ENCODE measurements around the gene FBXO48.

The FBXO48 gene

DNA sequence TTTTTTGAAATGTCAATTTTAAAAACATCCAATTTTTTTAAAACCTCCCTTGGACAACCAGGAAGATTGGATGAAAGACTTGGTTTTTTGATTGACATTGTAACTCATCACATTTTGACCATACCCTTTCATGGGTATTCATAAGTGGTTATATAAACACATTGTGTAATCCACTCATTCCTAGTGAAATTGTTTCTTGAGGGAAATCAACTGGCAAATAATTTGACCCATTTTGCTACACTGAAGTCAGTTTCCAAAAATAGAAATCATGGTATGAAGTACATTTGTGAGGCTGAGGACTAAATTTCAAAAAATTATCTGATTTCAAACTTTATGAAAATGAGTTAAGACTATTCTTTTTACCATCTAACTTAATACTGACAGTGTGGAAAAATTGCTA, 31.5 kb downstream of the FBXO48 start:
- no peak for DNase-seq (ENCODE audit: low read depth)

DNA sequence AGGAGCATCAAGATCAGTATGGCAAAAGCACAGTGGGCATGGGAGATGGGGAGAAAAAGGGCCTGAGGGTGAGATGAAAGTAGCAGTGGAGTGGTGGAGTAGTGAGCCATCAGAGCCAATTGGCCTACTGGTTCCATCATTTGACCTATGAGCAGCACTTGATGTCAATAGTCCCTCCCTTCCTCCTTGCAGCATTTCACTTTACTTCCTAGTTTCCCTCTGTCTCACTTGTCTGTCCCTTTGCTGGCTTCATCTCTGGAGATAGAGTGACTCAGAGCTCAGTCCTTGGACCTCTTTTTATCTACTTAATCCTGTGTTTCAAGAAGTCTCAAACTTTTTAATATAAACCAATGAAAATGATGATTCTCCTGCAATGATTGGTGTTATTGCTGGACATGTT, 32.1 kb downstream of the FBXO48 start:
- no peak for DNase-seq (ENCODE audit: low read depth)

DNA sequence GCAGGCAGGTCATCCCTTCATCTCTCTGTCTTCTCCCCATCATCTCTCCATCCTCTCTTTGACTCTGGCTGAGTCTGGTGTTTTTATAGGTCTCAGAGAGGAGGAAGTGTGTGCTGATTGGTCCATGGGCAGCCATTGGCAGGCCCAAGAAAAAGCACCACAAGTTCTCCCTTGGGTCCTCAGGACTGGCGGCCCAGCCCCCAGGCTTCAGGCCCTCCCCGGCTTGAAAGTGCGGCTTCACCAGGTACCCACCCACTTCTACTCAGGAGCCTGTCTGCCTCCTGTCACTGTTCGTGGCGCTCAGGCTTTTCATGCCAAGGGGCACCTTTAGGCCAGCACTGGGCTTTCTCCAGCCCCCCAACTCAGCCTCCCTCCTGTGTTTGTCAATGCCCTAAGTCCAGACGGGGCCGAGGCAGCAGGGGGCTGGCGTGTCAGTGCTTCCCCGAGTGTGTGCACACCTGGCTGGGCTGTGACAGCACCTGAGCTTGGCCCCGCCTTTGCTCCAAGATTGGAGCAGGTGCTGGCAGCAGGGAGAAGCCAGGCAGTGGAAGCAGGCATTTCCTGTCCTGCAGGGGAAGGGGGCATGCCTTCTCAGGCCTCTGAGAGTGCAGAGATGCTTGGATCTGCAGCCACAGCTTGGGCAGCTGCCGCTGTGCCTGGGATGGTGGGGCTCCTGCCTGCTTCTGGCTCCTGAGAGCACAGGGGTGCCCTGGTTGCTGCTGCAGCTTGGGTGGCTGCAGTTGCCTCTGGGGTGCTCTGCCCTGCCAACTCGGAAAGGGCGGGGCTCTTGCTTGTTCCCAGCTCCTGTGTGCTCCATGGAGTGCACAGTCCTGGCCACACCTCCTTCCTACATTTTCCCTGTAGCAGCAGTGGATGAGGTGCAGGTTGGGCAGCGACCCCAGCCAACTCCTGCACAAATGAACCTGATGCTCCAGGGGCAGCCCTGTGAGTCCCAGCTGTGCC, 34.1 kb downstream of the FBXO48 start:
- no peak for DNase-seq (ENCODE audit: low read depth)

- DNase-seq (ENCODE audit: low read depth), result no peak
Measured at GRCh38 chr2:68431316-68431972, 35.6 kb downstream of the FBXO48 start.

DNA sequence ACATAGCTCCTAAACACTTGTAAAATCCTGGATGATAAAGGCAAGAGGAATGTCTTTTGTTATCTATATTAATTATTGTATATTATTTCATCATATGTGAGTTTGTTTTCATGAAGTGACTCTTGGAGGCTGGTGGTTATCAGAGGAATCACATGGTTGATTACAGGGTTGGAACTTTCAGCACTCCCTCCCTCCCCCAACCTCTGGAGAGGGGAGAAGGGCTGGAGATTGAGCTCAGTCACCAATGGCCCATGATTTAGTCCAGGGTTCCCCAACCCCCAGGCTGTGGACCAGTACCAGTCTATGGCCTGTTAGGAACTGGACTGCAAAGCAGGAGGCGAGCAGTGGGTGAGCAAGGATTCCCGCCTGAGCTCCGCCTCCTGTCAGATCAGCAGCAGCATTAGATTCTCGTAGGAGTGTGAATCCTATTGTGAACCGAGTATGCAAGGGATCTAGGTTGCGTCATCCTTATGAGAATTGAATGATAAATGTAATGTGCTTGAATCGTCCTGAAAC, 37.7 kb downstream of the FBXO48 start:
- DNase-seq (ENCODE audit: low read depth), result no peak

DNA sequence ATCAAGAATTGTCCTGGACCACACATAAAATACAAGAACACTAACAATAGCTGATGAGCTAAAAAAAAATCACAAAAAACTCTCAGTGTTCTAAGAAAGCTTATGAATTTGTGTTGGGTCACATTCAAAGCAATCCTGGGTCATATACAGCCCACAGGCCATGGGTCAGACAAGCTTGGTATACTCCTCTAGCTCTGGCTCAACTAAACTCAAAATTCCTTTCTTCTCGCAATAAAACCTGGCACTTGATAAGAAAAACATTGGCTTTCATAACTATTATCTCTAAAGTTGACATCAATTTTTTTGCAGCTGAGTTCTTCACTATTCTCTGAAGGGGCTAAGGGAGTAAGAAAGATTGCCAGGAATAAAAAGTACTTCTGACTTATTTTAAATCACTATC, 38.3 kb downstream of the FBXO48 start:
- DNase-seq (ENCODE audit: low read depth), result no peak

GRCh38 chr2:68428126-68428525, 39.0 kb downstream of the FBXO48 start:
- DNase-seq (ENCODE audit: low read depth), result no peak

- no peak for DNase-seq (ENCODE audit: low read depth)
Measured at GRCh38 chr2:68426848-68427579, 40.1 kb downstream of the FBXO48 start.

DNA sequence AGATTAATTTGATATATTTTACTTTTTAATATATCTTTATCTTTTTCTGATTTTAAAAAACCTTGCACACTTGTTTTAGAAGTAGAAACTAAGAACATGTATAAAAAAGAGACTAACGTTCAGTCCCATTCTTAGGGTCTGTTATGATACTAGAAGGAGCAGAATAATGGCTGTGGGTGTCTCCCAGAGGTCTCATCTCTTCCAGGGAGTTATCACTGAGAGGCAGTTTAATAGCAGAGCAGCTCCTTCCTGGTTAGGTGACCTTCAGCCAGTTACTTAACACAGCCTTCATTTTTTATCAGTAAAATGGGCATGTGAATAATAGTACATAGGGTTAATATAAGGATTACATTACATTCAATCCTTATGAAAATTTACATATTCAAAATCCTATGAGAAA, 40.6 kb downstream of the FBXO48 start:
- no peak for DNase-seq (ENCODE audit: low read depth)

DNA sequence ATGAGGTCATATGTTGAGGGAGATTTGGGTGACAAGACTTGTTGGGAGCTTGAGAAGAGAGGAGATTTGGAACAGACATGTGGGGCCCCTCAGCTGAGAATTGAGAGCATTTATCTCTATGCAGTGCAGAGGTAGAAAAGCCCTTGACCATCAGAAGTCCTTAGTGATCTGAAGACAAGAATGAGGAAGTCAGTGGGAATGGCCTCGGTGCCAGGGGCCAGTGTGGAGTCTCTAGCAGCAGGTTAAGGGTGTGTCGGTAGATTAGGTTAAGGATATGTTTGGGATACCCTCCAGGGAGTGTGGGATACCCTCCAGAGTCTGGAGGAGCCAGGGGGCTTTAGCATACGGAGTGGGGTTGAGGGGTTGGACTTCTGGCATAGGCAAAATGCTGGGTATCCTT, 41.6 kb downstream of the FBXO48 start:
- DNase-seq (ENCODE audit: low read depth), result no peak

GRCh38 chr2:68423966-68424650, 43.0 kb downstream of the FBXO48 start:
- no peak for DNase-seq (ENCODE audit: low read depth)

GRCh38 chr2:68420254-68420910, 46.7 kb downstream of the FBXO48 start:
- DNase-seq (ENCODE audit: low read depth), result no peak

DNA sequence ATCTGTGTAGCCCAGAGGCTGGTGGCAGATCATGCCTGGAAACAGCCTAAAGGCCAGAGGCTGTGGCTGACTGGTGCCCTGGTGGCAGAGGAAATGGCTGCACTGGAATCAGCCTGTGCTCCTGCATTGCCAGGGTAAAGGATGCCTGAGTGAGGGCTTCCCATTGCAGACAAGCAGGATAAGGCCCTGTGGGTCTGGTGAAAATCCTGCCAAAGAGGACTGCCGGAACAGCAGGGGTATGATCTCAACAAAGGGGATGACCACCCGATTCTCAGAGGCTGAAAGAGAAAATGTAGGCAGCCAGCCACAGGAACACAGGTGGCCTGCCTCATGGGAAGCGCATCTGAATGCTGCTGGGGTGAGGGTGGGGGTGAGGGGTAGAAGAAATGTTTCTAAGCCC, 48.2 kb downstream of the FBXO48 start:
- DNase-seq (ENCODE audit: low read depth), result no peak

GRCh38 chr2:68418419-68418818, 48.7 kb downstream of the FBXO48 start:
- no peak for DNase-seq (ENCODE audit: low read depth)

- no peak for DNase-seq (ENCODE audit: low read depth)
Measured at GRCh38 chr2:68417926-68418325, 49.2 kb downstream of the FBXO48 start.

- no peak for DNase-seq (ENCODE audit: low read depth)
Measured at GRCh38 chr2:68416081-68416675, 50.9 kb downstream of the FBXO48 start.

- DNase-seq (ENCODE audit: low read depth), result no peak
Measured at GRCh38 chr2:68415521-68415920, 51.6 kb downstream of the FBXO48 start.

- DNase-seq (ENCODE audit: low read depth), result no peak
Measured at GRCh38 chr2:68414876-68415275, 52.2 kb downstream of the FBXO48 start.

GRCh38 chr2:68414452-68414851, 52.6 kb downstream of the FBXO48 start:
- DNase-seq (ENCODE audit: low read depth), result no peak

DNA sequence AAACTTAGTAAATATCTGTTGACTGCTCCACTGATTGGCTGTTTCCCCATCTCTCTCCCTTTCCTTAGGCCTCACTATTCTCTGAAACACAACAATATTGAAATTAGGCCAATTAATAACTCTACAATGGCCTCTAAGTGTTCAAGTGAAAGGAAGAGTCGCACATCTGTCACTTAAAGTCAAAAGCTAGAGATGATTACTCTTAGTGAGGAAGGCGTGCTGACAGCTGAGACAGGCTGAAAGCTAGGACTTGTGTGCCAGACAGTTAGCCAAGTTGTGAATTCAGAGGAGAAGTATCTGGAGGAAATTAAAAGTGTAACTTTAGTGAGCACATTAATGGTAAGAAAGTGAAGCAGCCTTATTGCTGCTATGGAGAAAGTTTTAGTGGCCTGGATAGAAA, 53.6 kb downstream of the FBXO48 start:
- no peak for DNase-seq (ENCODE audit: low read depth)

Data from activated gamma-delta T cell treated with anti-CD3 and anti-CD28 coated beads, Interleukin-2, amount 50 U/mL, for 16 hours (primary cell).